HCT116 (cell line): ENCODE measurements around the gene AQP1. TPM values are rescaled to one million over a fixed set of nuclear protein-coding genes. Genes with fewer than 3 reads are reported as not detected.
A peak's percentile ranks its signal among the peaks of the same experiment; 100 is the strongest.

ENCODE experiments used
- ATAC-seq: fragments of 200-7000 bp; cut with Tn5 transposase; 2 replicates; pipeline ENCODE4 v1.9.1; 2020; ENCODE audit warnings: mild to moderate bottlenecking, moderate library complexity
- BruUV-seq: library from RNA; stranded (reverse); fragments of 400-500 nt; replicated peaks from 2 replicates; lab custom pipeline; 2021; lab: Mats Ljungman, UMichigan
- CTCF ChIA-PET: fragments of 300-600 bp; sonication (Branson Sonifier 250); formaldehyde crosslinking; loops from one replicate; lab custom pipeline; 2021; ENCODE audit warnings: antibody characterized with exemption; lab: Charles Lee
- POLR2A ChIA-PET: fragments of 300-600, 350-600 bp; sonication (Branson Sonifier 250); formaldehyde crosslinking; loops from one replicate; lab custom pipeline; 2021; ENCODE audit warnings: antibody characterized with exemption; lab: Charles Lee
- RAD21 ChIA-PET, 2 experiments: fragments of 300-600 bp; sonication (Branson Sonifier 250); formaldehyde crosslinking; loops; one replicate each; lab custom pipeline; 2023; ENCODE audit warnings: low total read pairs in 2 of 2; ENCODE audit not compliant: uncharacterized antibody in 2 of 2, unreplicated experiment in 2 of 2, low non-redundant PET in 1 of 2; lab: Charles Lee
- DNase-seq: peaks from one replicate; pipeline ENCODE4 v3.0.0-alpha.2; 2010; ENCODE audit warnings: low read depth, low spot score
- H2AFZ ChIP-seq: fragments of 200-600 bp; shearing (Covaris generic), sonication (generic); 2 replicates; pipeline ENCODE4 v1.6.1; 2017; ENCODE audit warnings: low read depth, mixed run types, mixed read lengths, antibody characterized with exemption, low read length; ENCODE audit not compliant: poor library complexity, severe bottlenecking
- H3K27ac ChIP-seq: 2 replicates; pipeline ENCODE4 v1.5.1; 2012; ENCODE audit warnings: low read depth, low read length
- H3K27me3 ChIP-seq: fragments of 200-600 bp; sonication (generic); 2 replicates; pipeline ENCODE4 v1.6.1; 2016; ENCODE audit warnings: mixed run types, low read length, mixed read lengths; ENCODE audit not compliant: insufficient read depth
- H3K36me3 ChIP-seq, 2 experiments: fragments of 200-500 bp in 1 of 2; fragments of 200-600 bp in 1 of 2; sonication (Bioruptor generic) in 1 of 2; sonication (generic) in 1 of 2; 2 replicates each; pipeline versions ENCODE4 v1.5.1 to v1.6.1; 2014 to 2016; ENCODE audit warnings: low read length in 2 of 2, inconsistent platforms in 1 of 2, mixed read lengths in 1 of 2, mixed run types in 1 of 2; ENCODE audit not compliant: insufficient read depth in 2 of 2, control insufficient read depth in 1 of 2
- H3K4me1 ChIP-seq, 2 experiments: fragments of 200-600 bp in 1 of 2; sonication (generic) in 1 of 2; 2 replicates each; pipeline versions ENCODE4 v1.5.1 to v1.6.1; 2012 to 2017; ENCODE audit warnings: low read length in 2 of 2, inconsistent platforms in 1 of 2, mild to moderate bottlenecking in 1 of 2, mixed read lengths in 1 of 2, mixed run types in 1 of 2, moderate library complexity in 1 of 2; ENCODE audit not compliant: insufficient read depth in 2 of 2, control insufficient read depth in 1 of 2
- H3K4me2 ChIP-seq: fragments of 200-600 bp; sonication (generic); 2 replicates; pipeline ENCODE4 v1.6.1; 2017; ENCODE audit warnings: mixed run types, low read length, mixed read lengths
- H3K4me3 ChIP-seq, 2 experiments: fragments of 200-600 bp in 1 of 2; sonication (generic) in 1 of 2; replicated peaks in 1 of 2; 2 replicates each; pipeline ENCODE4 v1.5.1; 2011 to 2016; ENCODE audit warnings: low read length in 2 of 2, control low read depth in 1 of 2, low read depth in 1 of 2, mild to moderate bottlenecking in 1 of 2, mixed read lengths in 1 of 2, mixed run types in 1 of 2
- H3K79me2 ChIP-seq: fragments of 200-600 bp; sonication (generic); 2 replicates; pipeline ENCODE4 v1.6.1; 2017; ENCODE audit warnings: mild to moderate bottlenecking, mixed run types, low read length, moderate library complexity, mixed read lengths; ENCODE audit not compliant: insufficient read depth
- H3K9ac ChIP-seq: fragments of 200-600 bp; sonication (generic); 2 replicates; pipeline ENCODE4 v1.6.1; 2016; ENCODE audit warnings: low read length, mixed read lengths
- H3K9me2 ChIP-seq: fragments of 200-600 bp; sonication (generic), shearing (Covaris generic); 2 replicates; pipeline ENCODE4 v1.6.1; 2017; ENCODE audit warnings: mixed run types, mild to moderate bottlenecking, moderate library complexity; ENCODE audit not compliant: insufficient read depth
- H3K9me3 ChIP-seq, 2 experiments: fragments of 200-500 bp in 1 of 2; fragments of 200-600 bp in 1 of 2; sonication (Bioruptor generic) in 1 of 2; sonication (generic) in 1 of 2; 2 replicates each; pipeline ENCODE4 v1.6.1; 2014 to 2017; ENCODE audit warnings: low read length in 2 of 2, mixed read lengths in 2 of 2, inconsistent platforms in 1 of 2, low read depth in 1 of 2, mild to moderate bottlenecking in 1 of 2, mixed run types in 1 of 2, moderate library complexity in 1 of 2; ENCODE audit not compliant: control insufficient read depth in 1 of 2, insufficient read depth in 1 of 2
- H4K20me1 ChIP-seq: fragments of 200-600 bp; sonication (generic), shearing (Covaris generic); 2 replicates; pipeline ENCODE4 v1.6.1; 2017; ENCODE audit warnings: mixed run types, mild to moderate bottlenecking, moderate library complexity; ENCODE audit not compliant: insufficient read depth
- ATF3 ChIP-seq: IDR thresholded peaks from 2 replicates; pipeline ENCODE4 v1.6.1; 2012
- CBX3 ChIP-seq: IDR thresholded peaks from 2 replicates; pipeline ENCODE4 v1.6.1; 2012; ENCODE audit warnings: low read depth
- CEBPB ChIP-seq: IDR thresholded peaks from 2 replicates; pipeline ENCODE4 v1.6.1; 2012; ENCODE audit warnings: low read depth
- EGR1 ChIP-seq: IDR thresholded peaks from 2 replicates; pipeline ENCODE4 v1.6.1; 2012; ENCODE audit warnings: low read depth
- ELF1 ChIP-seq: IDR thresholded peaks from 2 replicates; pipeline ENCODE4 v1.6.1; 2012; ENCODE audit warnings: low read depth, borderline replicate concordance
- EZH2 ChIP-seq: fragments of 200-600 bp; sonication (generic); IDR thresholded peaks from 2 replicates; pipeline ENCODE4 v1.6.1; 2017; ENCODE audit warnings: antibody characterized with exemption, mixed run types
- FOSL1 ChIP-seq: IDR thresholded peaks from 2 replicates; pipeline ENCODE4 v1.6.1; 2012; ENCODE audit warnings: low read depth
- POLR2A ChIP-seq: IDR thresholded peaks from 2 replicates; pipeline ENCODE4 v1.7.0; 2011; ENCODE audit warnings: borderline replicate concordance; ENCODE audit not compliant: insufficient read depth, insufficient read length; ENCODE audit errors: extremely low read depth
- RAD21 ChIP-seq: IDR thresholded peaks from 2 replicates; pipeline ENCODE4 v1.6.1; 2012; ENCODE audit warnings: low read depth, mild to moderate bottlenecking
- SP1 ChIP-seq: IDR thresholded peaks from 2 replicates; pipeline ENCODE4 v1.6.1; 2012; ENCODE audit warnings: low read depth
- TCF7L2 ChIP-seq: IDR thresholded peaks from 2 replicates; pipeline ENCODE4 v1.7.0; 2011; ENCODE audit warnings: borderline replicate concordance, inconsistent platforms; ENCODE audit not compliant: insufficient read depth, insufficient read length; ENCODE audit errors: extremely low read depth
- ZBTB33 ChIP-seq: IDR thresholded peaks from 2 replicates; pipeline ENCODE4 v1.6.1; 2011; ENCODE audit warnings: mild to moderate bottlenecking, low read length, moderate library complexity; ENCODE audit not compliant: insufficient replicate concordance; ENCODE audit errors: extremely low read depth
- ZFX ChIP-seq: fragments of 450-650 bp; IDR thresholded peaks from 2 replicates; pipeline ENCODE4 v1.6.1; 2017
- ZNF274 ChIP-seq: fragments of 200-500 bp; sonication (Bioruptor generic); IDR thresholded peaks from 2 replicates; pipeline ENCODE4 v1.6.1; 2014; ENCODE audit warnings: mild to moderate bottlenecking, low read depth, low read length, inconsistent platforms
- intact Hi-C: fragments of 100-400 bp; cut with micrococcal nuclease; formaldehyde crosslinking; loops from 2 replicates; pipeline ENCODE4 v1.10.0; 2022
- total RNA-seq: library from RNA; stranded (reverse); gene quantifications from one replicate; pipeline ENCODE4 v1.2.1, GENCODE V29; 2021; ENCODE audit not compliant: unreplicated experiment
- TF ChIP-seq, protein P1 (sequence below), 3 experiments: fragments of 200-600 bp in 1 of 3; sonication (generic) in 1 of 3; IDR thresholded peaks in 2 of 3; conservative IDR thresholded peaks in 1 of 3; 2 replicates each; pipeline ENCODE4 v1.5.1; 2012 to 2017; ENCODE audit warnings: low read depth in 2 of 3, low read length in 2 of 3, antibody characterized with exemption in 1 of 3, borderline replicate concordance in 1 of 3, control low read depth in 1 of 3, mild to moderate bottlenecking in 1 of 3, mixed read lengths in 1 of 3, mixed run types in 1 of 3, moderate library complexity in 1 of 3; ENCODE audit not compliant: insufficient read depth in 1 of 3
- TF ChIP-seq, protein P2 (sequence below): IDR thresholded peaks from 2 replicates; pipeline ENCODE4 v1.6.1; 2012; ENCODE audit warnings: low read depth
- TF ChIP-seq, protein P3 (sequence below): IDR thresholded peaks from 2 replicates; pipeline ENCODE4 v1.6.1; 2012

AQP1 gene
- total RNA-seq, 1 experiment from 2014 or later = 2.0 TPM

DNA sequence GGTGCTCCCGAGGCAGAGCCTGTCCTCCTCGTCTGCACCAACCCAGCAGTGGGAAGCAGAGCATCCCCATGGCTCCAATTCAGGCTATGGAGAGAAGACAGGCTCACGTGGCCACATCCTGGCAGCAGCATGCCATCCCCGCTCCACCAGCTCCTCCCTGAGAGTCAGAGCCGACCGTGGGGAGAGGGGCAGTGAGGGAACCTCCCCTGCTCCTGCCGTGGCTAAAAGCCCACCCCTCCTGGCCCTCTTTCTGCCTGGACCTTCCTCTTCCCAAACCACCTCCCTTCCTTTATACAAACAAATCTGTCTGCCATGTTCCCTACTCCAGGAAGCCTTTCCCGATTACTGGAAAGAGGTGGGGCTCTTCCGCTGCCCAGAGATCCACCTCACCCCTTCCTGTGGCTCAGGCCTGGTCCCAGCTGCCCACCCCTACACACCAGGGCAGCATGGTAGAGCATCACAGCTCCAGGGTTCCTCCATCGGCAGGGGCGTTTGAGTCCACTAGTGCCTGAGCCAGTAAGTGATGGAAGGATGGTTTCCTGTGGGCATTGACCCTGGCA is 10.8 kb upstream of the AQP1 start (continued):
- TF ChIP-seq, protein P1, sequence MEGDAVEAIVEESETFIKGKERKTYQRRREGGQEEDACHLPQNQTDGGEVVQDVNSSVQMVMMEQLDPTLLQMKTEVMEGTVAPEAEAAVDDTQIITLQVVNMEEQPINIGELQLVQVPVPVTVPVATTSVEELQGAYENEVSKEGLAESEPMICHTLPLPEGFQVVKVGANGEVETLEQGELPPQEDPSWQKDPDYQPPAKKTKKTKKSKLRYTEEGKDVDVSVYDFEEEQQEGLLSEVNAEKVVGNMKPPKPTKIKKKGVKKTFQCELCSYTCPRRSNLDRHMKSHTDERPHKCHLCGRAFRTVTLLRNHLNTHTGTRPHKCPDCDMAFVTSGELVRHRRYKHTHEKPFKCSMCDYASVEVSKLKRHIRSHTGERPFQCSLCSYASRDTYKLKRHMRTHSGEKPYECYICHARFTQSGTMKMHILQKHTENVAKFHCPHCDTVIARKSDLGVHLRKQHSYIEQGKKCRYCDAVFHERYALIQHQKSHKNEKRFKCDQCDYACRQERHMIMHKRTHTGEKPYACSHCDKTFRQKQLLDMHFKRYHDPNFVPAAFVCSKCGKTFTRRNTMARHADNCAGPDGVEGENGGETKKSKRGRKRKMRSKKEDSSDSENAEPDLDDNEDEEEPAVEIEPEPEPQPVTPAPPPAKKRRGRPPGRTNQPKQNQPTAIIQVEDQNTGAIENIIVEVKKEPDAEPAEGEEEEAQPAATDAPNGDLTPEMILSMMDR (IDR thresholded peaks at IDR 0.05 in 2 of 3, conservative IDR thresholded peaks at IDR 0.05 in 1 of 3; ENCODE audit: borderline replicate concordance in 1 of 3, insufficient read depth in 1 of 3, low read depth in 2 of 3, low read length in 2 of 3) = no peak
- TF ChIP-seq FOSL1 (no peak), ATF3 (no peak), SP1 (no peak), TCF7L2 (no peak)

GRCh38 chr7:30901856-30902255 is 9.8 kb upstream of the AQP1 start:
- CTCF ChIA-PET = no interaction called here
- Histone ChIP-seq H3K79me2 (no peaks in the 10 kb centered on the region), H3K36me3 (no peaks in the 10 kb centered on the region), H3K9me2 (no peaks in the 10 kb centered on the region), H3K9me3 (no peaks in the 10 kb centered on the region), H3K9ac (no peak overlapping the region), H3K4me2 (no peak overlapping the region), H2AFZ (no peak overlapping the region), H3K4me3 (no peak overlapping the region), H3K4me1 (peaks cover 2 to 14% of the 10 kb centered on the region in 2 experiments; a peak in 2 of 4 replicates), H3K27ac (no peak overlapping the region), H3K27me3 (no peaks in the 10 kb centered on the region), H4K20me1 (no peaks in the 10 kb centered on the region)
- intact Hi-C loops = no loop called here
- POLR2A ChIA-PET = no interaction called here
- no TSS peak for BruUV-seq
- ATAC-seq (peak; percentile 71), DNase-seq (no peak)
- RAD21 ChIA-PET = interaction anchor here in 1 of 2 experiments (0.6 kb wide), 1 partner anchor 213 kb away, joined by 4 read pairs; no protein-coding TSS in a partner anchor
- TF ChIP-seq CEBPB (no peak), ATF3 (no peak), TCF7L2 (no peak), ZBTB33 (no peak), ZFX (no peak), FOSL1 (no peak), EGR1 (no peak), RAD21 (no peak), EZH2 (no peak), ELF1 (no peak), POLR2A (no peak), ZNF274 (no peak), CBX3 (no peak)
- TF ChIP-seq, protein P2, sequence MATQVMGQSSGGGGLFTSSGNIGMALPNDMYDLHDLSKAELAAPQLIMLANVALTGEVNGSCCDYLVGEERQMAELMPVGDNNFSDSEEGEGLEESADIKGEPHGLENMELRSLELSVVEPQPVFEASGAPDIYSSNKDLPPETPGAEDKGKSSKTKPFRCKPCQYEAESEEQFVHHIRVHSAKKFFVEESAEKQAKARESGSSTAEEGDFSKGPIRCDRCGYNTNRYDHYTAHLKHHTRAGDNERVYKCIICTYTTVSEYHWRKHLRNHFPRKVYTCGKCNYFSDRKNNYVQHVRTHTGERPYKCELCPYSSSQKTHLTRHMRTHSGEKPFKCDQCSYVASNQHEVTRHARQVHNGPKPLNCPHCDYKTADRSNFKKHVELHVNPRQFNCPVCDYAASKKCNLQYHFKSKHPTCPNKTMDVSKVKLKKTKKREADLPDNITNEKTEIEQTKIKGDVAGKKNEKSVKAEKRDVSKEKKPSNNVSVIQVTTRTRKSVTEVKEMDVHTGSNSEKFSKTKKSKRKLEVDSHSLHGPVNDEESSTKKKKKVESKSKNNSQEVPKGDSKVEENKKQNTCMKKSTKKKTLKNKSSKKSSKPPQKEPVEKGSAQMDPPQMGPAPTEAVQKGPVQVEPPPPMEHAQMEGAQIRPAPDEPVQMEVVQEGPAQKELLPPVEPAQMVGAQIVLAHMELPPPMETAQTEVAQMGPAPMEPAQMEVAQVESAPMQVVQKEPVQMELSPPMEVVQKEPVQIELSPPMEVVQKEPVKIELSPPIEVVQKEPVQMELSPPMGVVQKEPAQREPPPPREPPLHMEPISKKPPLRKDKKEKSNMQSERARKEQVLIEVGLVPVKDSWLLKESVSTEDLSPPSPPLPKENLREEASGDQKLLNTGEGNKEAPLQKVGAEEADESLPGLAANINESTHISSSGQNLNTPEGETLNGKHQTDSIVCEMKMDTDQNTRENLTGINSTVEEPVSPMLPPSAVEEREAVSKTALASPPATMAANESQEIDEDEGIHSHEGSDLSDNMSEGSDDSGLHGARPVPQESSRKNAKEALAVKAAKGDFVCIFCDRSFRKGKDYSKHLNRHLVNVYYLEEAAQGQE = no peak
- TF ChIP-seq, protein P3, sequence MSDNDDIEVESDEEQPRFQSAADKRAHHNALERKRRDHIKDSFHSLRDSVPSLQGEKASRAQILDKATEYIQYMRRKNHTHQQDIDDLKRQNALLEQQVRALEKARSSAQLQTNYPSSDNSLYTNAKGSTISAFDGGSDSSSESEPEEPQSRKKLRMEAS = no peak
